Measurements from ENCODE around the gene PALMD.

GRCh38 chr1:99669821-99670220 is 23.9 kb downstream of the PALMD start:
- TF ChIP-seq CTCF (IDR thresholded peaks at IDR 0.05) (no peak), POLR2A (IDR thresholded peaks at IDR 0.05) (no peak)
